Bronchial epithelial cell (primary cell): ENCODE results near the gene SORBS1. TPM values are rescaled to one million over a fixed set of nuclear protein-coding genes. Genes with fewer than 3 reads are reported as not detected.
A peak's percentile ranks its signal among the peaks of the same experiment; 100 is the strongest.

Source experiments
- DNase-seq: peaks from one replicate; pipeline ENCODE4 v3.0.0-alpha.2; 2010; ENCODE audit warnings: low read depth
- FAIRE-seq: peaks from 2 replicates; lab custom pipeline; 2011; peaks lifted over from hg19 to GRCh38; lab: Jason Lieb, UNC
- H3K27me3 ChIP-seq: 2 replicates; pipeline ENCODE4 v1.5.1; 2011; ENCODE audit warnings: low read length; ENCODE audit not compliant: control insufficient read depth, insufficient read depth
- H3K36me3 ChIP-seq: 2 replicates; pipeline ENCODE4 v1.5.1; 2011; ENCODE audit warnings: low read length; ENCODE audit not compliant: control insufficient read depth, insufficient read depth
- H3K4me3 ChIP-seq: 2 replicates; pipeline ENCODE4 v1.5.1; 2011; ENCODE audit warnings: mild to moderate bottlenecking, low read depth, low read length, control low read depth
- CTCF ChIP-seq: IDR thresholded peaks from 2 replicates; pipeline ENCODE4 v1.5.1; 2011; ENCODE audit warnings: mild to moderate bottlenecking, moderate library complexity, low read length, control low read depth, inconsistent platforms; ENCODE audit not compliant: insufficient read depth, severe bottlenecking
- total RNA-seq: library from RNA; depleted of rRNA; stranded (reverse); fragments of >200 nt; gene quantifications from 2 replicates; pipeline ENCODE4 v1.2.1, GENCODE V29; 2014

The SORBS1 gene
- total RNA-seq, 1 donor from 2014 or later: under 0.01 TPM

DNA sequence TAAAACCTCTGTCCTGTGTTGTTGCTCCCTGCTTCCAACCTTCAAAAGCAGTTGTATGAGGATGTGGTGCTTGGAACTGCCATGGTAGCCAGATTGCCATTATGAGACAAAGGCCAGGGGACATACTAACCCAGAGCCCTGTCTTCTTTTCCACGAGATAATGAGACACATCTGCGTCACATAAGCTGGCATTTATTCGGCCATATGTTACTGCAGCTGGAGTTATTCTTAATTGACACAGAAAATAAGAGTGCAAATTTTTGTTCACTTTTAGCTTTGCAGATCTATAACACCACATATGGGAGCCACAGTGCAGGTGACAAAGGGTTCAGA, 254.9 kb downstream of the SORBS1 start:
- no peak for TF ChIP-seq CTCF
- no peak overlapping the region for H3K4me3 ChIP-seq
- FAIRE-seq (no peak), DNase-seq (no peak)
- no peaks in the 10 kb centered on the region for H3K36me3 ChIP-seq
- no peaks in the 10 kb centered on the region for H3K27me3 ChIP-seq

GRCh38 chr10:95305606-95306317, 255.4 kb downstream of the SORBS1 start:
- DNase-seq (no peak), FAIRE-seq (no peak)
- Histone ChIP-seq H3K27me3 (no peaks in the 10 kb centered on the region), H3K36me3 (no peaks in the 10 kb centered on the region), H3K4me3 (no peak overlapping the region)
- TF ChIP-seq CTCF: no peak

- DNase-seq: peak; percentile 29
Observed at GRCh38 chr10:95304976-95305375, 256.2 kb downstream of the SORBS1 start.

DNA sequence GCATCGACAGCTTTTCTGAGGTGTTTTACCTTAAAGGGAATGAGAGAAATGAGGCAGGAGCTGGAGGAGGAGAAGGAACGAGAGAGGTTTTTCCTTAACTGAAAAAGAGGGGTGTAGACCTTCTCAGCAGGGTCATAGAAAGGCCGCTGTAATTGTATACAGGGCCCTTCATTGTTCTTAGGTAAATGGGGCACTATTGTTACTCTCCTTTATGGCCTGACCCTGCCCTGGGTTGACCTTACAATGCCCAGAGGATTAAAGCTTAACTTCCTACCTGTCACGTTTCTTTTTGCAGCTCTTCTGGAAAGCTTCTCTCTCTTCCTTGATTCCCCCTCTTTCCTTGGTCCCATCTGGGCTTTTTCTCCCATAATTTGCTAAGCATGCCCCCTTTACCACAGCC, 256.7 kb downstream of the SORBS1 start:
- no peak for TF ChIP-seq CTCF
- FAIRE-seq (no peak), DNase-seq (no peak)
- no peaks in the 10 kb centered on the region for H3K27me3 ChIP-seq
- no peaks in the 10 kb centered on the region for H3K36me3 ChIP-seq
- H3K4me3 ChIP-seq: no peak overlapping the region

More at GRCh38 chr10:95304976-95305375, 256.2 kb downstream of the SORBS1 start:
- FAIRE-seq: no peak
- Histone ChIP-seq H3K27me3 (no peaks in the 10 kb centered on the region), H3K36me3 (no peaks in the 10 kb centered on the region), H3K4me3 (no peak overlapping the region)
- TF ChIP-seq CTCF: no peak

GRCh38 chr10:95303950-95304349, 257.2 kb downstream of the SORBS1 start:
- Histone ChIP-seq H3K4me3 (no peak overlapping the region), H3K36me3 (no peaks in the 10 kb centered on the region), H3K27me3 (no peaks in the 10 kb centered on the region)
- DNase-seq: no peak
- FAIRE-seq: no peak
- no peak for TF ChIP-seq CTCF

DNA sequence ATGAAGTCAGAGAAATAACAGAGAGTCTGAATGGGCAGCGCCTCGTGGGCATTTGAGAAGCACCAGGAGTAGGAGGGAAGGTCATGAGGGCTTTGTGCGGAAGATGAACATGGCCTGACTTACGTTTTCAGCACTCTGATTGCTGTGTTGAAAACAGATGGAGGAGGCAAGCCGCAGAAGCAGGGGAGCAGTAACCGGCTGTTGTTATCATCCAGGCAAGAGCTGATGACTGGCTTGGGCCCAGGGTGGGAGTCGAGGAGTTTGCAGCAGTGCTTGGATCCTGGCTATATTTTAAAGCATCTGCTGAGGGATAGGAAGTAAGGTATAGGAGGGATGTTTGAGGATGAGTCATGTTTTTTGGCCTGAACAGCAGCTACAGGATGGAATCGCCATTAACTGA, 257.6 kb downstream of the SORBS1 start:
- Histone ChIP-seq H3K27me3 (no peaks in the 10 kb centered on the region), H3K4me3 (no peak overlapping the region), H3K36me3 (no peaks in the 10 kb centered on the region)
- FAIRE-seq (no peak), DNase-seq (peak; percentile 37)
- no peak for TF ChIP-seq CTCF
